GM21717 (cell line): ENCODE data around the gene ACRBP.
A peak's percentile ranks its signal among the peaks of the same experiment; 100 is the strongest.

Source experiments
- ATAC-seq: cut with Tn5 transposase; IDR thresholded peaks from one replicate; pipeline ENCODE4 v1.9.1; 2021; ENCODE audit warnings: mild to moderate bottlenecking, moderate library complexity; ENCODE audit not compliant: unreplicated experiment

ACRBP gene

DNA sequence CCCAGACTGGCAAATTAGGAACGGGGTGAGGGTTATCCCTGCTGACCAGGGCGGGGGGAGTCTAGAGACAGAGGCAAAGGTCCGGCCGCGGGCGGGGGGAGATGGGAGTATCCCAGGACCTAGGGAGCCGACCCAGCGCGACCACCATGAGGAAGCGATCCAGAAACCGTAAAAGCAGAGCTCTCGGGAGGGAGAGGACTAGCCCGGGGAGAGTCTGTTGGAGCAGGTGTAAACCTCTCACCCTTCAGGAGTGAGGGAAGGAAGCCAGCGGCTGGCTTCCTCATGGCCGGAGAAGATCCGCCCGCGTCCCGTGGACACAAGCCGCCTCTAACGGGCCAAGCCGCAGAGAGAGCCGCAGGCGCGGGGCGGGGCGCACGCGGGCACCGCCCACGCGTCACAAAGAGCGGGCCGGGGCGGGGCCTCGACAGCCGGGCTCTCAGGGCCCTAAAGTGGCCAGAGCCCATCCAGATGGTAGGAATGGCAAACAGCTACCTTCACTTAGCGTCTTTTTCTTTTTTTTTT lies at the start of gene ACRBP:
TSS of gene ACRBP (minus strand) at position 350 of the 522 bp plus-strand sequence. CDS start at position 284, 66 bp downstream.
- ATAC-seq, result no peak

DNA sequence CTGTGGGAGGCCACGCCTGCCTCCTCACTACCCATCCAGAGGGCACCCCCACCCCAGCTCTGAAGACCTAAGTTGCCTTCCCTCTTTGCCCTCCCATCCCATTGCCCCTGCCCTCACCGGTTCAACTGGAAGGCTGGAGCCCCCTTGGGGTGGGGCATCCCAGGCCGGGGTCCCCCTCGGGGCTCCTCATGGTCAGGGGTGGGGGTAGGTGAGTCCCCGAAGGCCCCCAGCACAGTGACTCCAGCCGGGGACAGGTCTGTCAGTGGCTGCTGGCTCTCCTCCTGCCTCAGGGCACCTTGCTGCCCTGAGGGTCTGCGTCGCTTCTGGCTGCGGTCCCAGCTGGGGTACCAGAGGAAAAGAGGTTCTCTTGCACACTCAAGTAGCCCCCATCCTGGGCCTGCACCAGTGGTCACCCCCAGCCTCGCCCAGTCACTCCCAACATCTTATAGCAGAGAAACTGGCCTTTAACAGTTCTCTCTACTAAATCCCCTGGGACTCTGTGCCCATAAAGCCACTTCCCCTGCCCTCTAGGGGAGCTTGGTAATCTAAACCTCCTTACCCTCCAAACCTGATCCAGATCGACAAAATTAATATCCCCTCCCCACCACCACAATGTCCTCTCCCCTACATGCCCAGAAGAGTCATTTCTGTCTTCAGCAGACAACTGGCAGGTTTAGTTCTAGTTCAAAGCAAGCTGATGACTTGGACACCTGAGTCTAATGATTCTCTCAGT lies 48.2 kb upstream of the ACRBP start:
- ATAC-seq, result no peak

DNA sequence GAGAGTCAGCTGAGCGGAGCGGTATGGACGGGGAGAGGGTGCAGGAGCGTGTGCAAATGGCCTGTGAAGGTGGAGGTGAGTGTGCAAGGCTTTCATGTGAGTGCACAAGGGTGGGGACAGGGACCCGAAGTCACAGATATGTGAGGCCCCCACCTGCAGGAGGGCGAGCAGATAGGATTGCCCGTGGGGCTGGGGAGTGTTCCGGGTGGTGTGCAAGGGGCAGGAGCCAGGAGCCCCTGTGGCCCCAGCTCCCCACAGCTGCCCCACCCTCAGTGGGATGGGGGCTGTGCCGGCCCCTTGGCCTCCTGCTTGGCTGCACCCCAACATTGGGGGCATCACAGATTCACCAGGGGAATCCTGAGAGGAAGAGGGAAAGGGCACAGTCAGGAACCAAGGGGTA lies 47.5 kb upstream of the ACRBP start:
- no peak for ATAC-seq

DNA sequence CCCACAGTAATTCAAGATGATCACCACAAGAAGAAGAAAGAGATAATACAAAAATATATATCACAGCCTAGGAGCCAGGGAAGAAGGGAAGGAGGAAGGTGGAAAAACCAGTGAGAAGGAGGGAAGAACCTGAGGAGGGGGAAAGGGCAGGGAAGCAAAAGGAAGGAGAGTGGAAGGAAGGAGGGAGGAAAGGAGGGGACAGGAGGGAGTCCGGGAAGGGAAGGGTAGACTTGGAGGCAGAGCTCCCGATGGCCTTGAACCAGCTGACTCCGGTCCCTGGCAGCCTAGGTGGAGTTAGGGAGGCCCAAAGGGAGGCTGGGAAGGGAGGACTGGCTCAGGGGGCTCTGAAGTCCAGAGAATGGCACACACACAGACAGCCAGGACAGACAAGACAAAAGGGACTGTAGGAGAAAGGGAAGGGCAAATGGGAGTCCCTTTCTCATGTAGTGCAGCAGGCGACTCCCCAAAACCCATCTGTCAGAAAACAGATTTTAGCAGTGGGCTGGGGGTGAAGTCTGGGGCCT lies 46.7 kb upstream of the ACRBP start:
- no peak for ATAC-seq

DNA sequence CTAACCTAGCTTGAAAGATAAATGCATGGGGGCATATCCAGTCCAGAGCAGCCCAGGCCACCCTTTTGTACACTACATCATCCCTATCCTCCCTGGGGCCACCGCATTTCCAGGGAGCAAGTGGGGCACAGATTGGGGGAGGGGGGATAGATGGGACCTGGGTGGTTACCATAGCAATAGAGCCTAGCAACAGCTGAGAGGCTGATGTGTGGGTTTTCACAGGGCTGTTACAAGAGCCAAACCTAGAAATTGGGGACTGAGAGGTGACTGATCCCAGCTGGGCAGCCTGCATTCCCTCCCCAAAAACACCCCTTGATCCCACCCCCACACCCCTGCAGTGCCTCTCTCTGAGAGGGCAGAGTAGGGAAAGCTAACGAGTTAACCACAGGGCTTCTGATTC lies 45.7 kb upstream of the ACRBP start:
- no peak for ATAC-seq

DNA sequence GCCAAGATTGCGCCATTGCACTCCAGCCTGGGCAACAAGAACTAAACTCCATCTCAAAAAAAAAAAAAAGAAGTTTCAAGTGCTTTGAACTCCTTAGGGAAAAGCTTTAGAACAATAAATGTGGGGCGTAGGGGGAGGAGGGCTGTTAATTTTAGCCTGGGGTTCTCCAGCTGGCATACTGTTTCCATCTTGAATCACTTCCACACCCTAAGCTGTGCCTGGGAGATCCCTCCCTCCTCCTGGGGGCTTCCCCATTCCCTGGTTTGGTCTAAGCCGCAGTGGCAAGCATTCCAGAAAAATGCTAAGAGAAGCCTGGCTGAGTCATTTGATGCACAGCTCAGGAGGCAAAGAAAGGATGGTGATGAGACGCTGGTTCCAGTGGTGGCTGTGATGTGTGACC lies 44.2 kb upstream of the ACRBP start:
- ATAC-seq, result no peak

DNA sequence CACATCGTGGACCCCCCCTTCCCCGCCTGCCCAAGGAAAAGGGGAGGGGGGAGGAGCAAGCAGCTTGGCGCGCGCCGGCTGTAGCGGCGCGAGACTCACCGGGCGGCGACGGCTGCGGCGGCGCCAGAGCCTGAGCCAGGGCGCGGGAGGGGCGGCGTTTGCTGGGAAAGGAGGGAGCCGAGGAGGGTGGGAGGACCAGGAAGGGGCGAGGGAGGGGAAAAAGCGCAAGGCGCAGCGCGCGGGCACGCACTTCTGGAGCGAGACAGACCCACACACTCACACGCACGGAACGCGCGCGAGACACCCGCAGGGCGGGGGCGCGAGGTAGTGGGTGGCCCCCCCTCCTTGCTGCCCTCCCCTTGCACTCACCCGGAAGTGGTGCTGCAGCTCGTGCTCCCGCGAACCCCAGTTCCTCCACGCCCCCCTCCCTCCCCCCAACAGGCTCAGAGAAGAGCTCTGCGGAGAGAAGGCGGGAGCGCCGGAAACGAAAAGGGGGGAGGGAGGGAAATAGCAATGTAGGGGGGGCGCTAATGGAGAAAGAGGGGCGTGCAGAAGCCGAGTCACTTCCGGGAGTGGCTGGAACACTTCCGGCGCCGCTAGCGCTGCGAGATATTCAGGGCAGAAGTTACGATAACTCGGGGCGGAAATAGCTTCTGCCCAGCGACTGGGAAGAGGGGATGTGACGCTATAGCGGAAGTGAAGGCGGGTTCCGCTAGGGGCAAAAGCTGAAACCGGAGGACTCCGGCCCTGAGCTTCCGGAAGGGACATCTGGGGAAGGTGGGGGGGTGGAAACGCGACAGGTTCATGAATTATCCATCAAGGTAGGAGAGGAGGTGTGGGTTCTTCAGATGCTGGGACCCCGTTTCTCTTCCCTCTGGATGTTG lies 42.0 kb upstream of the ACRBP start, which contains the start of gene ZNF384:
TSS of gene ZNF384 (minus strand) at position 377 of the 884 bp plus-strand sequence. CDS start 9,855 bp downstream, outside the sequence.
- ATAC-seq, result peak; percentile 70

DNA sequence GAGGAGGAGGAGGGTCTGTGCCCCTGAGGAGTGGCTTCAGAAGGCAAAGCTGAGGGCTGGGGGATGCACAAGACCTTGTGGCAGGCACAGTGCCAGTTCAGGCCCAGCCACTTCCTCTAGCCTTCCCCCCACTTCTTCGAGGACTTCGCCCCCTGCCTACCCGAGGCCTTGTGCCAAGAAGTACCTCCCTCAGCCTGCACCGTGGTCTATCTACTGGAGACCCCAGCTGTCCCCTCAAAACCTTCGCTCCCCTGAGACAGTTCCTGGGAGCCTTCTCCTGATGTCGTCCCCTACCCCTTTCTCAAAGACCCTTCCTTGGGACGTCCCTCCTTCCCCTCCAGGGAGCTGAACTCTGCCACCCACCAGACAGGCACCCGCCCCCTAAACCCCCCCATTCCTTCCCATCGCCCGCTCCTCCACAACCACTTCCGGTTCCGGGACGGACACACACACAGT lies 41.3 kb upstream of the ACRBP start:
- peak; percentile 30 for ATAC-seq

DNA sequence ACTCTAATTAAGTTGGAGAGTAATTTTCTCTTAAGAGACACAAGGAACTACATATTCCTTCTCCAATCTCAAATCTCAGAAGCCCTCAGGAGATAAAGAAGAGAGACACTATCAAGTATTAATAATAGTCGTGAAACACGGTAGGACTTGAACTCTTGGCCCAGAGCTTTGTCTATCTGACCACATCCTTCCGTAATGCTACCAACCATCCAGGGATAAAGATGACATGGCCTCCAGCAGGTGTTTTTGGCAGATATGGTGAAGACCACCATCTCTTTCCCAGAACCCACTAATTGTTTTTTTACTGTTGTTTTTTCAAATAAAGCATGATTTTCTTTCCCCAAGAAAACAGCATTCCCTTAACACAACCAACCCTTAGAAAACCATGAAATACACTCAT lies 38.6 kb upstream of the ACRBP start:
- ATAC-seq, result no peak

DNA sequence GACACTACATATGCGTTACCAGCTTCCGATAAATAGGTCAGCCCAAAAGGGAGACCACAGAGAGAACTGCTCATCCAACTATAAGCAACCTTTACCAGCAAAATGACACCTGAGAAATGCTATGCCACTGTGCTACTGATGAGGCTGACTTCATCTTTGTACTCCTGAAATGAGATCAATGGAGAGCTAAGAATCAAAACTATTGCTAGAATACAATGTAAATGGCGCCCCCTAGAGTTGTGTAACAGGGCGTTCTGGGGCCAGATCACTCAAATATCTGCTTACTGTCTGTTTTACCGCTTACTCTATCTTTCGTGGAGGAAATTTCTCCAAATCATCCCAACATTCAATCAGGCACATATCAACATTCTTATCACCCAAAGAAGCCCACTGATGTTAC lies 37.4 kb upstream of the ACRBP start:
- ATAC-seq, result no peak

DNA sequence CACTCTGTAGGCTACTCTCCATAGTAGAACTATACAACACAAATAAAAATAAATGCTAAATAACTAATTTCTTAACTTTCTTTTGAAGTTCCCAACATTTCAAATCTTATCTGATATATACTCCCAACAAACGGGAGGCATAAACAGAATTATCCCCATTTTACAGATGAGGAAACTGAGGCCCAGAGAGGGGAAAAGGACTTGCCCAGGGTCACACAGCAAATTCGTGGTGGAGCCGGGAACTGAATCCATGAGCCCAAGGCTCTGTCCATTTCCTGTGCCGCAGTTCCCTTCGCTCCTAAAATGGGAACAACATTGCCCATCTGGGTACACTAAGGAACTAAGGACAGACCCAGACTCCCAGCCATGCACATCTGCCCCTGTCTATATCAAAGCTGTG lies 29.7 kb upstream of the ACRBP start:
- ATAC-seq, result no peak

DNA sequence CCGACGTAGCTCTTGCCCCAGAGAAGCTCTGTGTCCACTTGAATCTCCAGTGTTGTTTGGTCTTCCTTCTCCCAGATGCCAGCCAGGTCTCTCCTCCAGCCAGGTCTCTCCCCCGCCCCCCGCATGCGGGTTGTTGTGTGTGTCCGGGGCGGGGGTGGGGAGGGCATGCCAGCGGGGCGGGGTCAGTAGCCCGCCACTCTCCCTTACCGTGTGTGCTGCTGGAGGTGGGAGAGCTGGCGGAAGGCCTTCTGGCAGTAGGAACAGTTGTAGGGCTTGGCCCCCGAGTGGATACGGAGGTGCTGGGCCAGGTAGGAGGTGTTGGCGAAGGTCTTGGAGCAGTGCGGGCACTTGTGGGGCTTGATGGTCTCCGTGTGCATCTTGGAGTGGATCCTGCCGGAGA lies 24.9 kb upstream of the ACRBP start:
- no peak for ATAC-seq

DNA sequence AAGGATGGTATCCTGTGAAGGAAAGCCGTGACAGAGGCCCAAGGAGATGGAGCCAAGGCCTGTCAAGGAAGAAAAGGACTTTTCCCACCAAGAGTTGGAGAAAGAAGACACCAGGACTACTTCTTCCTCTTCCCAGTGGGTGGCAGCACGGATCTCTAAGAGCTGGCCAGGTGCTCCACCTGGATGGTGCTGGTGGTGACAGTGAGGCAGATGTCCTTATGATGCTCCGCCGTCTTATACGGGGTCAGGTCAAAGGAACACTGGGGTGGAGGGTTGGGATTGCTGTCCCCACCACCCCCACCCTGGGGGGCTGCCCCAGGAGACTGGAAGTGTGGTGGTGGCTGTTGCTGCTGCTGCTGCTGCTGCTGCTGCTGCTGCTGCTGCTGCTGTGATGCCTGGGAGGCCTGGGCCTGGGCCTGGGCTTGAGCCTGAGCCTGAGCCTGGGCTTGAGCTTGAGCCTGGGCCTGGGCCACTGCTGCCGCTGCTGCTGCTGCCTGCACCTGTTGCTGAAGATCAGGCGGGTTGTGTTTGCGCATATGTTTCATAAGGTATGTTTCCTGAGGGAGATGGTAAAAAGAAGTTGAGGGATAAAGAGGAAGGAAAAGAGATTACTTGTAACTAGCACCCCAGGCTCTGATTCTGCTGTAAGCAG lies 20.5 kb upstream of the ACRBP start:
- no peak for ATAC-seq

DNA sequence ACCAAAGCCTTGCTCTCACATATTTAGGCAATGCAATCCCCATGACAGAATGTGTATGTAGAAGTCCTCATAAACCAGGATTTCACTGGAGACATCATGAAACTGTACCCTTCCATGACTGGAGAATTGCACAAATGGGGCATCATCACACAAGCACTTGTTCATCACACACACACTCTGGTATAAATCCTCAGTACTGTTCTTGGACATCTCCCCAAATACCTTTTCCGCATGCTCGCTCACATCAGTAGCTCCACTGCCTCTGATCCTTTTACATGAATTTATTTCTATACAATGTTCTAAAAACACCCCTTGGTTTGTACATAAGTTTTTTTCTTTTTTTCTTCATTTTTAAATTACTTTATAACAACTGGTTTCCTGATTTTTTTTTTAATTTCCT lies 19.0 kb upstream of the ACRBP start:
- no peak for ATAC-seq

DNA sequence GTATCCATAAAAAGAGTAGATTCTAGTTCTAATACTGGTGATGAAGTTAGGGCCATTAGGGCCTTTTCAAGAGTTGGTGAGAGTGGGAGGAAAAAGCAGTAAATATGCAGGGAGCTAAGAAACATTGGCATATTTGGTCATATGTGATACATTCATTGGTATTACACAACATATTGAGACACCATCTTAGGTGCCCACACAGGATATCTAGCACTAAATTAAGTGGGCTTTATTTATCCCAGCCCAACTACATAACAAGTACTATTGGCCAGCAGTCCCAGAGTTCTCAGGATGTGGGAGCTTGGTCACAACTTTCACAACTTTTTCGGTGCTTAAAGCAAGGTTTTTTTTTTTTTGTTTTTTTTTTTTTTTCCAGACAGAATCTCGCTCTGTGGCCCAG lies 17.7 kb upstream of the ACRBP start:
- ATAC-seq, result no peak

DNA sequence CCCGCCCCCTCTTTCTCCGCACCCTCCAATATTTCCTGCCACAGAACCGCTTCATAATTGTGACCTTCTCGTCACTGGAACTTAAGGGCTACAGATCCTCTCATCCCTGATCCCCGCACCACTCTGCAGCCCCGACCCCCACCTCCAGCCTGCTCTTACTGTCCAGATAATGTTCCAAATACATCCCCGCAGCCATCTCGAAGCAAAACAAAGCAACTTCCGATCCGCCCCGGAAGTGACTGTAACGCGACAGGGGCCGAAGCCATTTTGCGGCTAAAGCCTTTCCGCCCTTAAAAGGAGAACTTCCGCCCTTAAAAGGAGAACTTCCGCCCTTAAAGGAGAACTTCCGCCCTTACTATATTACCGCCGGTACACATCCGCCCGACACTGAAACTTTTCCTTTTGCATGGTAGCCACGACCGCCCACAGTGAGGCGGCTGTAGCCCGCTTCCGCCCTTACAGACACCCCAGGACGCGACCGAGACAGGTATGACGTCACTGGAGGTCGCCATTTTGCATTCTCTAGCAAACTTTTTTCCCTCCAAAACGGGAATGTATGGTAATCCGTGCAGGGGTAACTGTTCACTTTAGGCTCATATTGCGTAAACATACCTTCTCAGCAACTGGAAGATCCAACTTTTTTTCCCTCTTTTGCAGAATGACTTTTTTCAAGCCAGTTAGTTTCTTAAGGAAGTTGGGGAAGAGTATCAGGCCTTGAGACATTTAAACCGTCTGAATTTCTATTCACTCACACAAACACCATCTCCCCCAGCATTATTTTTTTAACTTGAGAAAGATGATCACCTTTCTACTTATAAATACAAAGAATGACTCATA lies 15.9 kb upstream of the ACRBP start, which contains the start of gene ING4:
TSS of gene ING4 (minus strand) at position 214 of the 837 bp plus-strand sequence. CDS start at position 196, 18 bp downstream.
- peak; percentile 84 for ATAC-seq

DNA sequence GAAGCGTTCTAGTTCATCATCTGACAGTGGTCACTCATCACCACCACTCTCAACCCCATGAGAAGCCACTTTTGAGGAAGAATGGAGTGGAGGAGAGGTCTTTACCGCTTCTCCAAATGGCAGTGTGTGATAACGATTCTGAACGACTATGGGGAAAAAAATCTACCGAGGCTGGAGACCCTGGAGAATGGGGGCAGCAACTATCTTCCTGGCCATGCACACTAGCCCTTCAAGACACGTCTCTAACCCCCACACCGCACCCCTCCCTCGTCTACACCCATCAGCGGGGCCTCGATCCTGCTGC lies 15.3 kb upstream of the ACRBP start:
- ATAC-seq, result no peak

DNA sequence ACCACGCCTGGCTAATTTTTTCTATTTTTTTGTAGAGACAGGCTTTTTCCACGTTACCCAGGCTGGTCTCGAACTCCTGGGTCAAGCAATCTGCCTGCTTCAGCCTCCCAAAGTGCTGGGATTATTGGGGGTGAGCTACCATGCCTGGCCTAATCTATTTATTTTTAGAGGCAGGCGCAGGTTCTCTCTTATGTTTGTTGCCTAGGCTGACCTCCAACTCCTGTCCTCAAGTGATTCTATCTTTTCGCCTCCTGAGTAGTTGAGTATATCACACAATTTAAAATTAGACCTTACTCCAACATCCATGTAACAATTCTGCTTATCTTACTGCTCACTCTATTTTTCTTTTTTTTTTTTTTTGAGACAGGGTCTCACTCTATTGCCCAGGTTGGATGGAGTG lies 6.8 kb upstream of the ACRBP start:
- no peak for ATAC-seq

DNA sequence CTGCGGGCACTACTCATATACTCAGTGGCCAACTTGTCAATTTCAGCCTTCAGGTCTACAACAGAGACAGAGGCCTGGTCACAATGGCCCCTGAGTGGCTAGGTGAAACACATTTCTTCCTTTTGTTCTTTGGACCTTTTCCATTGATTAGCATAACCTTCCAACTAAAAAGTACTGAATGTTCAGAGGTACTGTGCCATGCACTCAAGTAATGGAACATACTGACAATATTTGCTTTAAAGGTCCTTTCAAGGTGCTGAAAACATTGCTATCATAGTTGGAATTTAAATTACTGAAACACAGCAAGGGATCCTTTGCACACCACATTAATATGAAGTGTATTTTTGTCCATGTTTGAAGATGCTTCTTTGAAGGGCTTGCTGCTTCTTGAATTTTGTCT lies 6.1 kb upstream of the ACRBP start:
- ATAC-seq, result no peak

DNA sequence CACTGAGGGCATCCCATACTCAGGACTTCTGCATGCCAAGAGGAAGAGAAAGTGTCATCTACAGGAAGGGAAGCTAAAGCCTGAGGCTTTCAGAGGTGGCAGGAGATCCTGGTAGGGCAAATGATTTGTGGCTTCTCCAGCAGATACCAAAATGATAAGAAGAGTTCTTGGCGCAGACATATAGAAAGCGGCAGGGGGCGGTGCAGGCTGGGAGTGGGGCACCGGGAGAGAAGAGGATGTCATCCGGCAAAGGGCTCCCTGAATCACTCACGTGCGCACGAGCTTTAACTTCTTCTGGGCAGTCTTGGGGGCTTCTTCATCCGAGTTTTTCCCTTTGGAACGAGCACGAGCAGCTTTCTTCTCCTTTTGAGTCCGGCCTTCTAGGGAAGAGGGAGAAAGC lies 5.2 kb upstream of the ACRBP start:
- ATAC-seq, result no peak
